ENCODE data around the gene PITPNM3.

- TF ChIP-seq POLR2A (IDR thresholded peaks at IDR 0.05), result no peak
- no peak for TF ChIP-seq CTCF (IDR thresholded peaks at IDR 0.05 in 4 of 5, conservative IDR thresholded peaks at IDR 0.05 in 1 of 5)
These were observed 67.3 kb downstream of the PITPNM3 start for GRCh38 chr17:6489016-6489550.
